IMR-90 (cell line): ENCODE data around the gene TOP2B.

Source experiments
- BHLHE40 ChIP-seq: fragments of 150-350 bp; IDR thresholded peaks from 2 replicates; pipeline ENCODE4 v1.6.1; 2016; ENCODE audit warnings: mild to moderate bottlenecking, low read depth, low read length
- POLR2A ChIP-seq: IDR thresholded peaks from 2 replicates; pipeline ENCODE4 v1.6.1; 2012; ENCODE audit warnings: mild to moderate bottlenecking, low read depth, low read length
- SMC3 ChIP-seq: fragments of 150-350 bp; IDR thresholded peaks from 2 replicates; pipeline ENCODE4 v1.6.1; 2016; ENCODE audit warnings: low read depth, mild to moderate bottlenecking, antibody characterized with exemption, low read length, moderate library complexity
- TF ChIP-seq, protein P1 (sequence below): conservative IDR thresholded peaks from 2 replicates; pipeline ENCODE4 v1.5.1; 2012; ENCODE audit warnings: mild to moderate bottlenecking, low read depth, low read length, improper control_type of control experiment
- TF ChIP-seq, protein P2 (sequence below): fragments of 150-350 bp; IDR thresholded peaks from 2 replicates; pipeline ENCODE4 v1.6.1; 2016; ENCODE audit warnings: low read depth, mild to moderate bottlenecking, low read length, moderate library complexity, borderline replicate concordance

DNA sequence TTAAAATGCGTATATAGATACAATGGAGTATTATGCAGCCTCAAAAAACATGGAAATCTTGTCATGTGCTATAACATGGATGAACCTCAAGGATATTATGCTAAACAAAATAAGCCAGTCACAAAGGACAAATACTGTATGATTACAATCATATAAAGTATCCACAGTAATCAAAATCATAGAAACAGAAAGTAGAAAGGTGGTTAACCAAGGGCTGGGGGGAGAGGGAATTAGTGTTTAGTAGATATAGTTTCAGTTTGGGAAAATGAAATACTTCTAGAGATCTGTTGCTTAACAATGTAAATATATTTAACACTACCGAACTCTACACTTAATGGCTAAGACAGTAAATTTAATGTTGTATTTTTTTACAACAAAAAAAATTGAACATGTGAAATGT lies 9.0 kb downstream of the TOP2B start:
- TF ChIP-seq POLR2A (no peak), BHLHE40 (no peak), SMC3 (no peak)
- TF ChIP-seq, protein P1, sequence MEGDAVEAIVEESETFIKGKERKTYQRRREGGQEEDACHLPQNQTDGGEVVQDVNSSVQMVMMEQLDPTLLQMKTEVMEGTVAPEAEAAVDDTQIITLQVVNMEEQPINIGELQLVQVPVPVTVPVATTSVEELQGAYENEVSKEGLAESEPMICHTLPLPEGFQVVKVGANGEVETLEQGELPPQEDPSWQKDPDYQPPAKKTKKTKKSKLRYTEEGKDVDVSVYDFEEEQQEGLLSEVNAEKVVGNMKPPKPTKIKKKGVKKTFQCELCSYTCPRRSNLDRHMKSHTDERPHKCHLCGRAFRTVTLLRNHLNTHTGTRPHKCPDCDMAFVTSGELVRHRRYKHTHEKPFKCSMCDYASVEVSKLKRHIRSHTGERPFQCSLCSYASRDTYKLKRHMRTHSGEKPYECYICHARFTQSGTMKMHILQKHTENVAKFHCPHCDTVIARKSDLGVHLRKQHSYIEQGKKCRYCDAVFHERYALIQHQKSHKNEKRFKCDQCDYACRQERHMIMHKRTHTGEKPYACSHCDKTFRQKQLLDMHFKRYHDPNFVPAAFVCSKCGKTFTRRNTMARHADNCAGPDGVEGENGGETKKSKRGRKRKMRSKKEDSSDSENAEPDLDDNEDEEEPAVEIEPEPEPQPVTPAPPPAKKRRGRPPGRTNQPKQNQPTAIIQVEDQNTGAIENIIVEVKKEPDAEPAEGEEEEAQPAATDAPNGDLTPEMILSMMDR: no peak
- TF ChIP-seq, protein P2, sequence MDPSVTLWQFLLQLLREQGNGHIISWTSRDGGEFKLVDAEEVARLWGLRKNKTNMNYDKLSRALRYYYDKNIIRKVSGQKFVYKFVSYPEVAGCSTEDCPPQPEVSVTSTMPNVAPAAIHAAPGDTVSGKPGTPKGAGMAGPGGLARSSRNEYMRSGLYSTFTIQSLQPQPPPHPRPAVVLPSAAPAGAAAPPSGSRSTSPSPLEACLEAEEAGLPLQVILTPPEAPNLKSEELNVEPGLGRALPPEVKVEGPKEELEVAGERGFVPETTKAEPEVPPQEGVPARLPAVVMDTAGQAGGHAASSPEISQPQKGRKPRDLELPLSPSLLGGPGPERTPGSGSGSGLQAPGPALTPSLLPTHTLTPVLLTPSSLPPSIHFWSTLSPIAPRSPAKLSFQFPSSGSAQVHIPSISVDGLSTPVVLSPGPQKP: no peak
